ENCODE data around the gene ZNF385A.

The ZNF385A gene

DNA sequence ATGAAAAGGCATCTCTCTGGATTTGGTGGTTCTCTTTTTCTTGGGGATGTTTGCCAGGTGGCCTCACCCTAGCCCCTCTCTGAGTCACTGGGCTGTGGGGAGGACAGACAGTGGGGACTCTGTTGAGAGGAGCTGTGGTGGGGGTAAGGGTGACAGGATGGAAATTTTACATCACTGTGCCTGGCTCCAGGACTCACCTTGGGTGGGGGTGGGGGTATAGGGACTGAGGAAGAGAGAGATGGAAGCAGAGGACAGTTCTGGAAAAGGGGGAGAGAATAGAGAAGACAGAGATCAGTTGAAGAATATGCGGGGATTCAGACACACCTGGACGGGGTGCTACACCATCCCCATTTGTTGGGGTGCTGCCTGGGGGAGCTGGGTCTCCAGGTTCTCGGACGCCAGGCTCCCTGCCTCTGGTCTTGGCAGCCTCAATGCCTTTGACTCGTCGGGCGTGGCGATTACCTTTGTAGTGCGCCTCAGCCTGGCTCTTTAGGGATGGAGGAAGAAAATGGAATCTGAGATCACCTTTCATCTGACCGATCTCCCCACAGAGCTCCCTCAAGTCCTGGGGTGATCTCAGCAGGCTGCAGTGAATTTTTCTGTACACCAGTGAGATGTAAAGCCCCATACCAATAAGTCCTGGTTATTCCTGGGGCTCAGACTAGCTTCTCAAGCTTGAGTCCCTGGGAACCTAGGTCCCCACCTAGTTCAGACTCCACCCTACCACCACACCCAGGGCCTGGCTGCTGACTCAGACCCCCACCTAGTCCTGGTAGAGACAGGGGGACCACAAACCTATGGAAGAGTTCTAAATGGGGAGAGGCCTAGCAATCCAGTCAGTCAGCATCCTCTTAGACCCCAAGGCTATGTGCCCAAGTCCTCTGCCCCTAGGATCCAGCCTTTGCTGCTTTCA is 10.6 kb downstream of the ZNF385A start:
- no peak for DNase-seq (ENCODE audit: low spot score)

DNA sequence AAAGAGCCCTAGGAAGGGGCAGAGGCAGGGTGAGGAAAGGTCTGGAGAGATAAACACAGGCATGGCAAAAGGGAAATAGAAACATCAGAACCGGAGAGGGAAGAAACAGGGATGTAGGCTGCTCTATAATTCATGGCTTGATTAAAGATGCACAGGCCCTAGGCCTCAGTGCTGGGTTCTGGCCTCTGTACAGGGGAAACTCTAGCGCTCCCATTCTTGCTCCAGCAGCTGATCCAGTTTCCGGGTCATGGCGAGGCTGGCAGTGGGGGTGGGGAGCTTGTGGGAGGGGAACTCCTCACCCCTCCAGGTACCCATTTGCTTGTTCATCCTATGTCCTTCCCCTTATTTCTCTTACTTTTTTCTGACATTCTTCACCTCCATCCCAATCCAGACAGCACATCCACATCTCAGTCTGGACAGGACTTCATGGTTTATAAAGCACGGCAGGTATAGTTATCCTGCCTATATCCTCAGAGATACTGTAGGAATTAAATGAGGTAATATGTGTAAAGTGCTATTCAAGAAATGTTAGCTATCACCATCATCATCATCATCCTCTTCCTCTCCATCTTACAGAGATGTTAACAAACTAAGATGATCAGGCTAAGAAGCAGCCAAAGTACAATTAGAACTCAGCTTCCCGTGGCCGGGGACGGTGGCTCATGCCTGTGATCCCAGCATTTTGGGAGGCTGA is 12.3 kb downstream of the ZNF385A start:
- no peak for DNase-seq (ENCODE audit: low spot score)

- no peak for DNase-seq (ENCODE audit: low spot score)
Observed at GRCh38 chr12:54371328-54372112, 13.0 kb downstream of the ZNF385A start.

DNA sequence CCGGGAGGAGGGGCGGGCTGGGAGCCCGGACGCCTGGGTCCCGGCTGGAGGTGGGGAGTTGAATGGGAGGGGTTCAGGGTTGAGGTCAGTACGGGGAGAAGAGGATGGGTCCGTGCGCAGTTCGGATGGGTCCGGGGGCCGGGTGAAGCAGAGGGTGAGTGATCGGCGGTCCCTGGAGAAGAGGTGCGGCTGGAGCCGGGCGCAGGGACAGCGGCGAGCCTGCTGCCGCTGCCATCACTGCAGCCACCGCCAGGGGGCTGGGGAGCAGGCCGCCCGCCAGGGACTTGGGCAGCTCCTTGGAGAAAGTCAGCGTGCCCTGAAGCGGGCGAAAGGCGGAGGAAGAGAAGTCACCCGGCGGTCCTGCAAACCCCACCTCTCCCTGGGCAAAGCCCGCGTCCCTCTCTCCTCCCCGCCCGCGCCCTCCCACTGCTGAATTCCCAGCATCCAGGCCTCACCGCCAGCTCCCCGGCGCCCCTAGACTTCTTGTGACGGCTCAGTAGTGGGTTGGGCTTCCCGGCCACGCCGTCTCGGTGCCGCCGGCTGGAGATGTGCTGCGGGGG is 14.3 kb downstream of the ZNF385A start:
- DNase-seq (ENCODE audit: low spot score), result peak; percentile 89

- DNase-seq (ENCODE audit: low spot score), result no peak
Observed at GRCh38 chr12:54369597-54370131, 14.9 kb downstream of the ZNF385A start.

DNA sequence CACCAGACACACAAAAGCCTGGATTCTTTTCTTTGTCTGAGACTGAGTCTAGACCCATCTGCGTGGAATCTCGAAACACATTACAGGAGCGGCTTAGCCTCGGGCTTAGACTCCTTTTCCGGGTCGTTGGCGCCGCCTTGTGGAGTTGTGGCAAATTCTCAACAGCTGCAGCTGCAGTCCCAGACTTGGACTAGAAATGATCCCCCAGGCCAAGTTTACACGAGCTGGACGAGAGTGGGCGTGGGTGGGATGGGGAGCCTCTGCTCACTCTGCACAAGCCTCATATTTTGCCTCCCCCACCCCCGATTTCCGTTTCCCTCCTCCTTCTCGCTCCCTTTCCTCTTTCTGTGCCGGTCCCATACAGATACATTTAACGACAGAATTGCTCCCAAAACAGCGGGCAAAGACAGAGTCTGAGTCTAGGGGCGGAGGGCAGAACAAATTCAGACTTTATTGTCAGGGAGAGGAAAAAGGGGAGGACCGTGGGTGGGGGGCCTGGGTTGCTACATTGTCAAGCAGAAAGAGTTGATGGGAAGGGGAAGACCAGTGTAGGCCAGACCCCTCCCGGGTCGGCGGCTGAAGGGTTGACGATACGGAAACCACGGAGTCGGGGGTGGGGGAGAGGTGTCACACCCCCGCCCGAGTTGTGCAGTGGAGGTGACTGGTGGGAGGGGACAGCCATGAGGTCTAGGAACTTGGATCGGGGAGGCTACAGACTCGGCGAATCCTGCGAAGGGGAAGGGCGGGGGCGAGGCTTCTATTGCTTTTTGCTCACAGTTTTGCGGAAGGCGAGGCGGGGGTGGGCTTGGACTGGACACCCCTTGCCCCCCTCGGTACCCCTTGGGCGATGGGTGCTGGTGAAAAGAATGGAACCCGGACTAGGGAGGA is 15.6 kb downstream of the ZNF385A start:
- peak; percentile 83 for DNase-seq (ENCODE audit: low spot score)

DNA sequence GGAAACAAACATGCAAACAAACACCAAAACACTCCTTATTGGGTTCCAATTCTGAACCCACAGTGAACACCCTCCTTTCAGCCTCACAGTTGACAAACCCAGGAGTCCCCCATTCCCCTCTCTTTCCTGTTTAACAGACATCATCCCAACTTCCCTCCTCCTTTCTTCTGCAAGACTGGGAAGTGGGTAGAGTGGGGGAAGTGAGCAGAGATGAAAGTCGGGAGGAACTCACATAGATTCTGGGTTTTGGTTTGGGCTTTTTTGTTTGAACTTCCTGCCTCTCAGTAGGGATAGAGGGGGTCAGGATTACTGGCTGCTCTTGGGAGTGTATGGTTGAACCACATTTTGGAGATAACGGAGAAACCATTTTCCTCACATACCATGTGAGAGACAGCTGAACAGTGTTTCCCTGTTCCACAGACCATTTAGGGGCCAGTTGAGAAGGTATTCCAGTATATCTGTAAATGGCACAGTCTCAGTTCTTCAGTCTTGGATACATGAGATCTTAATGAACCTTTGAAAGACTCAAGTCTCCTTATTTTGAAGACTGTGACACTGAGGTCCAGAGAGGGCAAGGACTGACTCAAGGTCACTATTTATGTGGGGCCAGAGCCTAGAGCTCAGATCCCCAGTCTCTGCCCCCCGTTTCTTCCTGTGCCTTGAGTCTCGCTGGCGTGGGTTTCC is 16.4 kb downstream of the ZNF385A start:
- no peak for DNase-seq (ENCODE audit: low spot score)

DNA sequence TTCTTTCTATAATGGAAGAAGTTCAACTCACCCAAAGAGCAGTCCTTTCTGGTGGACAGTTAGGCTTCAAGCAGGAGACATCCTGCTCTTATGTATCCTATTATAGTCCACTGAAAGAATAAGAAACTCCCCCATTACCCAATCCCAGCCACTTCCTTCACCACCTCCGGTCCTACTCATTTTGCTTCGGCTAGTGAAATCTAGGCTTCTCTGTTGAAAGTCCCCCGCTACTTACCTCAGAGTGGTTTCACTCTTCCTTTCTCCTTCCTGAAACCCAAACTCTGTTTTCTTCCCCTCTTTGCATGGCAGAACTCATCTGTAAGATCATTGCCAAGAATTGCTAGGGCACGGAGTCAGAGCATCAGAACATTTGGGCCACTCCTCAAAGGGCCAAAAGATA is 20.1 kb downstream of the ZNF385A start, which contains the start of gene GPR84:
Gene GPR84 (minus strand): TSS at position 74 of the 400 bp plus-strand sequence. CDS start 635 bp downstream, outside the sequence.
- no peak for DNase-seq (ENCODE audit: low spot score)

- DNase-seq (ENCODE audit: low spot score), result no peak
Observed at GRCh38 chr12:54363618-54364017, 20.9 kb downstream of the ZNF385A start.

DNA sequence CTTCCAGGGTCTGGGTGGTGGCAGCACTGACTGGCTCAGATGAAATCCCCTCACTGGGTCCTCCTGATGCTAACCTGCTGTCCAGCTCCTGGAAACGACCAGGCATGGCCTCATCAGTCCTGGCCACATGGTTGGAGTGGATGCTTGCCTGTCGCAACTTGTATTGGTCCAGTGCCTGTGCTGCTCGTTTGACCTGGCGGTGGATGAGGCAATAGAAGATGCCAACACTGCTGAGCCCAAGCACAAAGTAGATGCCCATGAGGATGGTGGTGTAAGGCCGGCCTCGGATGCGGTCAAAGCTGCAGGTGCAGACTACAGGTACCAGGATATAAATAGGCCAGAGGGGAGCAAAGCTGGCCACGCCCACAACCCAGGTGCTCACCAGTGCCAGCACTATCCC is 21.5 kb downstream of the ZNF385A start:
- no peak for DNase-seq (ENCODE audit: low spot score)

DNA sequence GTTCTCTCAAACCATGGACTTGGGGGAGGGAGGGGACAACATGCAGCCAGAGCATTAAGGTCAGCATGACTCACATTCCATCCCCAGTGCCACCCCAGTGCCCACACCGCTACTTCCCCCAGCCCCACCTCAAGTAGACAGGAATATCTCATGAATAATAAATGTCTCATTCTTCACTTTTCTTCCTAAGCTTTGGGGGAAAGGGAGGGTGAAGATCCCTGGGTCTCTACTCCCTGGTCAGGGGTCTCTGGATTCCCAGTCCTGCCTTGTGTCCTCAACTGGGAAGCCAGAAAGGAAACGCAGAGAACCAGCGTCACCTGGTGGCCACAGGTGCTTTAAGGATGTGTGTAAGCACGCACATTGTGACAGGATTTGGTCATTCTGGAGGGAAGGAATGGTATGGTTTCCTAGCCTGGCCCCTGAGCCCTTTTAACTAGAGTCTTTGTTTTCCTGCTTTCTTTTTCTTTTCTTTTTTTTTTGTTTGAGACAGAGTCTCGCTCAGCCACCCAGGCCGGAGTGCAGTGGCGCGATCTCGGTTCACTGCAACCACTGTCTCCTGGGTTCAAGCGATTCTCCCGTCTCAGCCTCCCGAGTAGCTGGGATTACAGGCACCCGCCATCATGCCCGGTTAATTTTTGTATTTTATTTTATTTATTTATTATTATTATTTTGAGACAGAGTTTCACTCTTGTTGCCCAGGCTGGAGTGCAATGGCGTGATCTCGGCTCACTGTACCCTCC is 23.6 kb downstream of the ZNF385A start:
- peak; percentile 73 for DNase-seq (ENCODE audit: low spot score)

DNA sequence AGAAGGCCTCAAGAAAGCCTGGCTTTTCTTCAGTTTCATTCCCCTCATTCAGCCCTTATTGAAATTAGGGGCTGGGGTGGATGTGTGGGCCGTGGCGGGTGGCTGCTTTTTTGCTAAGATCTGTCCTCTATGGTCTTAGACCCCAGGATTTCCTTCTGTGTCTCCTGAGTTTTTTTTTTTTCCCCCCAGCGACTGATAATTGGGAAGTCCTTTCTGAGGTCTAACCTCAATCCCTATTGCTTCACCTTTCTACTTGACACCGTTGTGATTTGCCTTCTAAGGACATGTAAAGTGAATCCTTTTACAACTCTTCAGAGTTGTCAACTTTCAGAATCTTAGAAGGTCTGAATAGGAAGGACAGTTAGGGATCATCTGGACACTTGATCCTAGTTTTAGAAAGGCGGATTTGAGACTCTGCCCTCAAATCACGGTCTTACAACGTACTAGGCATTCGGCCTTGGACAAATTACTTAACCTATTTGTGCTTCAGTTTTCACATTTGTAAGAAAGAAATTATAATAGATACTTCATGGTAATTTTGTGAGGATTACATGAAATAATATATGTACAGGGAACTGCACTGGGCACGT is 24.7 kb downstream of the ZNF385A start:
- DNase-seq (ENCODE audit: low spot score), result no peak

GRCh38 chr12:54358945-54359761 is 25.4 kb downstream of the ZNF385A start:
- peak; percentile 95 for DNase-seq (ENCODE audit: low spot score)

GRCh38 chr12:54358191-54358944 is 26.2 kb downstream of the ZNF385A start:
- no peak for DNase-seq (ENCODE audit: low spot score)

DNA sequence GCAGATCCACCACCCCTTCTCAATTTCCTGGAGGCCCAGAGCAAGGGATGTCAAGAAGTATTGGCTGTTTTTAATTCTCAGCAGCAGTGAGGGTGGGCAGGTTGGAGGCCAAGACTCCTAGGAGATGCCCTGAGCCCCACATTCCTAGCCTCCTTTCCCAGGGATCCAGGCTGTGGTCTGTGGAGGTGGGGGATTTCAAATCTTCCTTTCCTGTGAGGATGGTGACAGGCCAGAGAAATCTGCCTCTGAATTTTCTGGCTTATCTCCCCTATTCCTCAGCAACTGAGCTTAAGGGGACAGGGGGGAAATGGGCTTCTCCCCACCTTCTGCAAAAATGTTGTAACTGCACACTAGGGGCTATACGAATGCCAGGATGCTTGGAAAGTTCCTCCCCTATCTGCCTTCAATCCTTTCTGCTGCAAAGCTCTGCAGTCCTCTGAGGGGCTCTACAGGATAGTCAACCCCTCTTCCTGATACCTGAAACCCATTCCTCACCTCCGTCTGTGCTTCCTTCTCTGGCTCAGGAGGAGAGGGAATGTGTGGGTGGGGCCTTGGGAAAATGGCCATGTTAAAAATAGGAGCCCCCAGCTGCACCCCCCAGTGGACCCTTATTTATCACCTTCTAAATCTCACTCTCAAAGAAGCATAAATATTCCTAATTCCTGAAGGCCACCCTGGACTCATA is 26.9 kb downstream of the ZNF385A start:
- no peak for DNase-seq (ENCODE audit: low spot score)

DNA sequence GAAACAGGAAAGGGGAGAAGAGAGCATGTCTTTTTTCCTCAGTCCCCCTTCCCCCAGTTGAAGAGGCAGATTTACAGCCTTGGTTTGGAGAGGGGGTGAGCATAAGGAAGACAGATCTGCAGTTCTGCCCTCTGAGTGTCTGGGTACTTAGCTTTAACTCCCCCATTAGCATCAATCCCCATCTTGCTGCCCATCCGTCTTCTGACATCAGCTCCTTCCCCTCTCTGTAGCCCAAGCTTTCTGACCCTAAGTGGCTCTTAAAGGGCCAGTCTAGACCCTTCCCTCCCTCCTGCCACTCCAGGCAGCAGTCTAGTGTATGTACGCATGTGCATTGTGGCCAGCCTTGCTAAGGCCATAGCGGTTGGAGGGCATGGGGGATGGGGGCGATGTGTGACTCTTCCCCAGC is 27.6 kb downstream of the ZNF385A start:
- no peak for DNase-seq (ENCODE audit: low spot score)

- DNase-seq (ENCODE audit: low spot score), result no peak
Observed at GRCh38 chr12:54356228-54356627, 28.3 kb downstream of the ZNF385A start.
